Stomach (tissue), 4 donors: ENCODE data around the gene SLC5A10.

Experiments used
- EP300 ChIP-seq: sonication (generic); formaldehyde crosslinking; IDR thresholded peaks from one replicate; pipeline ENCODE4 v1.6.1; 2017; ENCODE audit warnings: antibody characterized with exemption
- POLR2A ChIP-seq, 4 donors: fragments of 450-650 bp; IDR thresholded peaks; one replicate each; pipeline ENCODE4 v1.6.1; 2016; ENCODE audit warnings: antibody characterized with exemption in 4 of 4, control low read depth in 2 of 4, mild to moderate bottlenecking in 1 of 4, moderate library complexity in 1 of 4
- POLR2AphosphoS5 ChIP-seq, 3 donors: sonication (generic); formaldehyde crosslinking; IDR thresholded peaks; one replicate each; pipeline ENCODE4 v1.6.1; 2016; ENCODE audit warnings: antibody characterized with exemption in 3 of 3
- TF ChIP-seq, protein P1 (sequence below), 7 experiments: fragments of 450-650 bp in 4 of 7; fragments of 200-600 bp in 3 of 7; sonication (generic) in 3 of 7; IDR thresholded peaks; one replicate each; pipeline ENCODE4 v1.5.1; 2016 to 2019; ENCODE audit warnings: antibody characterized with exemption in 7 of 7, control low read depth in 2 of 7, mild to moderate bottlenecking in 1 of 7

DNA sequence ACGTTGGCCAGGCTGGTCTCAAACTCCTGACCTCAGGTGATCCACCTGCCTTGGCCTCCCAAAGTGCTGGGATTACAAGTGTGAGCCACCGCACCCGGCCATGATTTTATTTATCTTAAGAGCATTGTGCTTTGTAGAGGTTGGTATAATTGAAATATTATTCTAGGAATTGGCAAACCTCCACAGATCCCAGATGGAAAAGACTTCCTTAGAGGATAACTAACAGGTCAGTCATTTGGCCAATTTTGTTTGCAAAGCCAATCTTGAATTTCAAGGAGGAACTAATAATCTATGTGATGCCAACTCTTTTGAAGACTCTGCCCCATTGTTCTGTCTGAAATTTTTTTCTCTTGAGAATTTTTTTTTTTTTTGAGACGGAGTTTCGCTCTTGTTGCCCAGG, 46.7 kb upstream of the SLC5A10 start:
- TF ChIP-seq, protein P1, sequence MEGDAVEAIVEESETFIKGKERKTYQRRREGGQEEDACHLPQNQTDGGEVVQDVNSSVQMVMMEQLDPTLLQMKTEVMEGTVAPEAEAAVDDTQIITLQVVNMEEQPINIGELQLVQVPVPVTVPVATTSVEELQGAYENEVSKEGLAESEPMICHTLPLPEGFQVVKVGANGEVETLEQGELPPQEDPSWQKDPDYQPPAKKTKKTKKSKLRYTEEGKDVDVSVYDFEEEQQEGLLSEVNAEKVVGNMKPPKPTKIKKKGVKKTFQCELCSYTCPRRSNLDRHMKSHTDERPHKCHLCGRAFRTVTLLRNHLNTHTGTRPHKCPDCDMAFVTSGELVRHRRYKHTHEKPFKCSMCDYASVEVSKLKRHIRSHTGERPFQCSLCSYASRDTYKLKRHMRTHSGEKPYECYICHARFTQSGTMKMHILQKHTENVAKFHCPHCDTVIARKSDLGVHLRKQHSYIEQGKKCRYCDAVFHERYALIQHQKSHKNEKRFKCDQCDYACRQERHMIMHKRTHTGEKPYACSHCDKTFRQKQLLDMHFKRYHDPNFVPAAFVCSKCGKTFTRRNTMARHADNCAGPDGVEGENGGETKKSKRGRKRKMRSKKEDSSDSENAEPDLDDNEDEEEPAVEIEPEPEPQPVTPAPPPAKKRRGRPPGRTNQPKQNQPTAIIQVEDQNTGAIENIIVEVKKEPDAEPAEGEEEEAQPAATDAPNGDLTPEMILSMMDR (IDR thresholded peaks at IDR 0.05) = no peak
- no peak for TF ChIP-seq POLR2A (IDR thresholded peaks at IDR 0.05)
- TF ChIP-seq POLR2AphosphoS5 (IDR thresholded peaks at IDR 0.05) = no peak
- TF ChIP-seq EP300 = no peak
